Fibroblast of mammary gland (primary cell): ENCODE results near the gene OR2V2.
A peak's percentile ranks its signal among the peaks of the same experiment; 100 is the strongest.

Experiments used
- DNase-seq: peaks from one replicate; pipeline ENCODE4 v3.0.0-alpha.2; 2010; ENCODE audit warnings: low read depth
- H3K4me3 ChIP-seq: 2 replicates; pipeline ENCODE4 v1.5.1; 2011; ENCODE audit warnings: low read depth, mild to moderate bottlenecking, low read length, moderate library complexity; ENCODE audit not compliant: control insufficient read depth
- CTCF ChIP-seq: conservative IDR thresholded peaks from 2 replicates; pipeline ENCODE4 v1.5.1; 2011; ENCODE audit warnings: low read depth, low read length, inconsistent platforms; ENCODE audit not compliant: control insufficient read depth, insufficient read depth

The OR2V2 gene

DNA sequence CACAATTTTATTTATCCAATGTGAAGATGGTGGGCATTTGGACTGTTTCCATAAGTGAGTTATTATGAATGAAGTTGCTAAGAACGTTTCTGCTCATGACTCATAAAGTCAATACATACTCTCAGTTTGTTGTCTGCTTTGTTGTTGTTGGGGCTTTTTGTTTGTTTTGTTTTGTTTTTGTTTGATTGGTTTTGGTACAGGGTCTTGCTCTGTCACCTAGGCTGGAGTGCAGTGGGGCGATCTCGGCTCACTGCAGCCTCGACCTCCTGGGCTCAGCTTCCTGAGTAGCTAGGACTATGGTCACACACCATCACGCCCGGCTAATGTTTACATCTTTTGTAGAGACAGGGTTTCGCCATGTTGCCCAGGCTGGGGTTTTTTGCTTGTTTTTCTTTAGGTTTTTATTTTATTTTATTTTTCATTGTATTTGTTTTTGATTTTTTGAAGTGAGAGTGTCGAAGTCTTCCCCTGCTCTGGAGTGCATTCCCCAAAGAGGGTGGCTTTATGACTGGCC is 39.7 kb downstream of the OR2V2 start:
- peak overlapping the region; percentile 61 for H3K4me3 ChIP-seq
- no peak for TF ChIP-seq CTCF
- DNase-seq: peak; percentile 39

DNA sequence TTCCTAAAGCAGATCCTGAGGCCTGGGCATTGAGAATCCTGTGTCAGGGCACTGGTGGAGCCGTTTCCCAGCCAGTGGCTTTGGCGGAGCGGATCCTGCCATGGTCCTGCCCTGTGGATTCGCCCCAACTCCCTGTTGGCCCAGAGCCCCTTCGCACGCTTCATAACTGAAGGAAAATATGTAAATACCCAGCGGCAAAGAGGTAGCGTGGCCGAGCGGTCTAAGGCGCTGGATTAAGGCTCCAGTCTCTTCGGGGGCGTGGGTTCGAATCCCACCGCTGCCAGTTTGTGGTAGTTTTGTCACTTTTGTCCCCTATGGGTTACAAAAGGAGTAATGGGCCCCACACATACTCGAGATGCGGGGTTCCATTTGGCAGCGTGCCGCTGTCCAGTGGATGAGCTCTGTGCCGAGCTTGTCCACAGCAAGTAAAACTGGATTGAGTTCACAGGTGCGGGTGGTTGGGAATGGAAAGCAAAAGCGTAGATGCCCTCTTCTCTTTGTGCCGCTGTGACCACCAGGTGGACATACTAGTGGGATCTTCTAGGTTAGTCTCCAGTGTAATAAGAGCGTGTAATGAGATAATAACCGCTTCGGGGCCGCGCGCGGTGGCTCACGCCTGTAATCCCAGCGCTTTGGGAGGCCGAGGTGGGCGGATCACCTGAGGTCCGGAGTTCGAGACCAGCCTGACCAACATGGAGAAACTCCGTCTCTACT is 40.3 kb downstream of the OR2V2 start:
- peak overlapping the region; percentile 61 for H3K4me3 ChIP-seq
- peak; percentile 79 for DNase-seq
- TF ChIP-seq CTCF: peak; percentile 34

- peak overlapping the region; percentile 87 for H3K4me3 ChIP-seq
- no peak for TF ChIP-seq CTCF
- peak; percentile 75 for DNase-seq
These were observed 41.4 kb downstream of the OR2V2 start for GRCh38 chr5:181188700-181189362.

DNA sequence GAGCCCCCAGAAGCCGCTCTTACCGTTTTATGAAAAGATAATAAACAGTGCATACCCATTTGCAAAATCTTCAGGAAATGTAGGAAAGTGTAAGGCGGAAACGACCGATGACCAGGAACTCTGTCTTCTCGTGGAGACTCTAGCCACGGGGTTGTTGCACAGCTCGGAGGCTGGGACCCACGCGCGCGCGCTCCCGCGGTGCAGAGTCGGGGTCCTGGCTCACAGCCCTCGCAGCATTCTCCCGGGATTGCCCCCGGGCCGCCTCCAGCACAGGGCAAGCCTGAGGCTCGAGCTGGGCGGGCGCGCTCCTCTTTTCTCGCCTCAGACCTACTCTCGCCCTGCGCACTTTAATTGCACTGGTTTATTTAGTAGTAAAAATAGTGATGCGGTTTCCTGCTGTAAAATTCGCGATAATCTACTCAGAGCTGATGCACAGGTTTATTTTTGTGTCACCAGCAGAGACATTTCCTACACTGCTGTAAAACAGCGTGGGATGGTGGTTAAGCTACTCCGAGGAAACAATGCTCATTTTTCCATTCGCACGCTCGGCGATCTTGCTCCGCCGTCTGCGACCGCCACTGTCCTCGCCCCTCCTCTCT is 42.1 kb downstream of the OR2V2 start:
- peak overlapping the region; percentile 87 for H3K4me3 ChIP-seq
- DNase-seq: peak; percentile 36

GRCh38 chr5:181189962-181190710 is 42.8 kb downstream of the OR2V2 start:
- no peak for DNase-seq

More for the DNA sequence above, 42.1 kb downstream of the OR2V2 start:
- TF ChIP-seq CTCF: no peak

More at GRCh38 chr5:181189962-181190710, 42.8 kb downstream of the OR2V2 start:
- peak overlapping the region; percentile 87 for H3K4me3 ChIP-seq
- no peak for TF ChIP-seq CTCF
